HEK293 (cell line): ENCODE data around the gene RAD51.
A peak's percentile ranks its signal among the peaks of the same experiment; 100 is the strongest.

ENCODE experiments used
- KLF10 ChIP-seq: fragments of 450-650 bp; IDR thresholded peaks from 2 replicates; pipeline ENCODE4 v1.5.1; 2018; ENCODE audit warnings: missing biosample characterization, mild to moderate bottlenecking, missing genetic modification characterization
- KLF8 ChIP-seq: fragments of 450-650 bp; formaldehyde crosslinking; IDR thresholded peaks from 2 replicates; pipeline ENCODE4 v1.5.1; 2016; ENCODE audit warnings: missing biosample characterization, missing genetic modification characterization
- OSR2 ChIP-seq: fragments of 450-650 bp; formaldehyde crosslinking; IDR thresholded peaks from 2 replicates; pipeline ENCODE4 v1.5.1; 2016; ENCODE audit warnings: missing biosample characterization, missing genetic modification characterization
- PRDM1 ChIP-seq: fragments of 450-650 bp; formaldehyde crosslinking; IDR thresholded peaks from 2 replicates; pipeline ENCODE4; 2016; ENCODE audit warnings: missing biosample characterization, missing genetic modification characterization
- SALL2 ChIP-seq: fragments of 450-650 bp; formaldehyde crosslinking; IDR thresholded peaks from 2 replicates; pipeline ENCODE4 v1.5.0; 2017; ENCODE audit warnings: missing biosample characterization, mild to moderate bottlenecking, missing genetic modification characterization, borderline replicate concordance
- SP2 ChIP-seq: fragments of 450-650 bp; formaldehyde crosslinking; IDR thresholded peaks from 2 replicates; pipeline ENCODE4 v1.5.1; 2016; ENCODE audit warnings: missing biosample characterization, missing genetic modification characterization
- SP3 ChIP-seq: fragments of 450-650 bp; formaldehyde crosslinking; IDR thresholded peaks from 2 replicates; pipeline ENCODE4 v1.5.1; 2016; ENCODE audit warnings: missing biosample characterization, missing genetic modification characterization
- SP7 ChIP-seq: fragments of 450-650 bp; formaldehyde crosslinking; IDR thresholded peaks from 2 replicates; pipeline ENCODE4 v1.5.1; 2016; ENCODE audit warnings: missing biosample characterization, missing genetic modification characterization
- ZIC2 ChIP-seq: fragments of 450-650 bp; formaldehyde crosslinking; IDR thresholded peaks from 2 replicates; pipeline ENCODE4 v1.5.1; 2016; ENCODE audit warnings: missing biosample characterization, missing genetic modification characterization
- ZNF174 ChIP-seq: fragments of 450-650 bp; formaldehyde crosslinking; IDR thresholded peaks from 2 replicates; pipeline ENCODE4 v1.5.0; 2017; ENCODE audit warnings: missing biosample characterization, mild to moderate bottlenecking, missing genetic modification characterization
- ZNF24 ChIP-seq: fragments of 450-650 bp; formaldehyde crosslinking; IDR thresholded peaks from 2 replicates; pipeline ENCODE4 v1.5.1; 2016; ENCODE audit warnings: missing biosample characterization, missing genetic modification characterization
- ZNF324 ChIP-seq: fragments of 450-650 bp; formaldehyde crosslinking; IDR thresholded peaks from 2 replicates; pipeline ENCODE4 v1.5.1; 2016; ENCODE audit warnings: missing biosample characterization, missing genetic modification characterization
- ZNF335 ChIP-seq: fragments of 450-650 bp; formaldehyde crosslinking; conservative IDR thresholded peaks from 2 replicates; pipeline ENCODE4 v1.5.1; 2016; ENCODE audit warnings: missing biosample characterization, missing genetic modification characterization
- ZNF510 ChIP-seq: fragments of 450-650 bp; formaldehyde crosslinking; IDR thresholded peaks from 2 replicates; pipeline ENCODE4 v1.5.1; 2018; ENCODE audit warnings: mild to moderate bottlenecking, missing genetic modification characterization, missing biosample characterization; ENCODE audit not compliant: insufficient replicate concordance
- ZNF548 ChIP-seq: fragments of 450-650 bp; formaldehyde crosslinking; IDR thresholded peaks from 2 replicates; pipeline ENCODE4 v1.5.1; 2016; ENCODE audit warnings: missing biosample characterization, missing genetic modification characterization
- ZNF600 ChIP-seq: fragments of 450-650 bp; formaldehyde crosslinking; IDR thresholded peaks from 2 replicates; pipeline ENCODE4 v1.5.1; 2016; ENCODE audit warnings: missing biosample characterization, missing genetic modification characterization
- ZNF610 ChIP-seq: fragments of 450-650 bp; formaldehyde crosslinking; IDR thresholded peaks from 2 replicates; pipeline ENCODE4 v1.5.1; 2016; ENCODE audit warnings: missing biosample characterization, missing genetic modification characterization, borderline replicate concordance
- ZNF76 ChIP-seq: fragments of 450-650 bp; formaldehyde crosslinking; IDR thresholded peaks from 2 replicates; pipeline ENCODE4; 2016; ENCODE audit warnings: low read depth, missing biosample characterization, missing genetic modification characterization, borderline replicate concordance
- TF ChIP-seq, protein P1 (sequence below): fragments of 450-650 bp; formaldehyde crosslinking; IDR thresholded peaks from 2 replicates; pipeline ENCODE4 v1.5.1; 2016; ENCODE audit warnings: missing biosample characterization, missing genetic modification characterization, borderline replicate concordance
- TF ChIP-seq, protein P2 (sequence below): fragments of 450-650 bp; formaldehyde crosslinking; IDR thresholded peaks from 2 replicates; pipeline ENCODE4 v1.5.1; 2016; ENCODE audit warnings: missing biosample characterization, missing genetic modification characterization
- TF ChIP-seq, protein P3 (sequence below): fragments of 450-650 bp; formaldehyde crosslinking; IDR thresholded peaks from 2 replicates; pipeline ENCODE4 v1.5.1; 2016; ENCODE audit warnings: missing biosample characterization, missing genetic modification characterization
- TF ChIP-seq, protein P4 (sequence below): fragments of 450-650 bp; formaldehyde crosslinking; IDR thresholded peaks from 2 replicates; pipeline ENCODE4; 2016; ENCODE audit warnings: missing biosample characterization, missing genetic modification characterization
- TF ChIP-seq, protein P5 (sequence below): fragments of 450-650 bp; formaldehyde crosslinking; IDR thresholded peaks from 2 replicates; pipeline ENCODE4 v1.5.1; 2016; ENCODE audit warnings: missing biosample characterization, missing genetic modification characterization
- TF ChIP-seq, protein P6 (sequence below): fragments of 450-650 bp; formaldehyde crosslinking; IDR thresholded peaks from 2 replicates; pipeline ENCODE4 v1.5.1; 2016; ENCODE audit warnings: missing biosample characterization, missing genetic modification characterization
- TF ChIP-seq, protein P7 (sequence below): fragments of 450-650 bp; formaldehyde crosslinking; IDR thresholded peaks from 2 replicates; pipeline ENCODE4 v1.5.1; 2016; ENCODE audit warnings: missing biosample characterization, missing genetic modification characterization, low read depth

Gene RAD51

DNA sequence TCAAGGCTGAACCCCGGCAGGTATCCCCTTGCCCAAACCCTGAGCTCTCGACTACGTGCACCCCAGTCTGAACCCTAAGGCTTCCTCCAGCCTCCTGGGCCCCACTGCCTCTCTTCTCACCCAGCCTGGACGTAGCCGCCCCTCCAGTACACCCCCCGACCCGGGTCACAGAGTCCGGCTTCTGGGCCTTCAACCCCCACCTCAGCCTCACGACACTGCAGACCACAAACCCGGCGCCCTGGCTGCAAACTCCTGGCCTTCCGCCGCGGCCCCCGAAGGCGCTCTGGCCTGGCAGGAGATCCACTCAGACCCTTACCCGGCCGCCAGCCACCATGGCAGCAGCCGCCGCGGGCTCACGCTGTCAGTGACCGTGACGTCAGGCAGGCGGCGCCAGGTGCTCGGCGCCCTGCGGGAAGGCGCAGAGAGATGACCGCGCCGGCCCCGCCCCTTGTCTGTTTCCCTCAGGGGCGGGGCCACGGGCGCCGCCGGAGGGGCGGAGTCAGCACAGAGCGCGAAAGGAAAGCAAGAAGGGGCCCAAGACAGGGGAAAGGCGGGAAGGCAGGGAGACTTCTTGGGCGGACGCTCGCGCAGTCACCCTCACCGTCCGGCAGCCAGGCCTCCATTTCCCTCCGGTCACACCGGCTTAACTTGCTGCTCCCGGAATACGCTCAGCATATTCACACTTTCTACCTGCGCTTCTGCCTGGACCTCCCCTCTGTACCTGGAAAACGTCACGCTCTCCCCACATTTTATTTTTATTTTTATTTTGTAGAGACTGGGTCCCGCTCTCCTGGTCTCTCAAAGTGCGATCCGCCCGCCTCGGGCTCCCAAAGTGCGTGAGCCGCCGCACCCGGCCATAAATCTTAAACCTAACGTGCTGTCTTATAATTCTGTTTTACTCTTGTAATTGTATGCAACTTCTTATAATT lies 60.2 kb downstream of the RAD51 start, which contains the start of gene RMDN3 (continued):
- TF ChIP-seq, protein P1, sequence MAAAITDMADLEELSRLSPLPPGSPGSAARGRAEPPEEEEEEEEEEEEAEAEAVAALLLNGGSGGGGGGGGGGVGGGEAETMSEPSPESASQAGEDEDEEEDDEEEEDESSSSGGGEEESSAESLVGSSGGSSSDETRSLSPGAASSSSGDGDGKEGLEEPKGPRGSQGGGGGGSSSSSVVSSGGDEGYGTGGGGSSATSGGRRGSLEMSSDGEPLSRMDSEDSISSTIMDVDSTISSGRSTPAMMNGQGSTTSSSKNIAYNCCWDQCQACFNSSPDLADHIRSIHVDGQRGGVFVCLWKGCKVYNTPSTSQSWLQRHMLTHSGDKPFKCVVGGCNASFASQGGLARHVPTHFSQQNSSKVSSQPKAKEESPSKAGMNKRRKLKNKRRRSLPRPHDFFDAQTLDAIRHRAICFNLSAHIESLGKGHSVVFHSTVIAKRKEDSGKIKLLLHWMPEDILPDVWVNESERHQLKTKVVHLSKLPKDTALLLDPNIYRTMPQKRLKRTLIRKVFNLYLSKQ (tag by site-specific recombination), result 0 out of 2 replicates have a peak, but pooled peaks have one; percentile 33
- TF ChIP-seq ZNF610 (tag by site-specific recombination) (peak; percentile 76; the same call in 1 of the 2 replicates), ZNF548 (tag by site-specific recombination) (no peak), ZNF600 (no peak), SP7 (peak; percentile 76), ZNF174 (tag by site-specific recombination) (no peak), KLF8 (tag by site-specific recombination) (peak; percentile 88), ZIC2 (peak; percentile 78), ZNF324 (tag by site-specific recombination) (peak; percentile 84), ZNF335 (tag by site-specific recombination) (peak; percentile 72), SALL2 (tag by site-specific recombination) (no peak), ZNF510 (tag by site-specific recombination) (no peak), ZNF76 (peak; percentile 71), SP2 (tag by site-specific recombination) (peak; percentile 92), PRDM1 (tag by site-specific recombination) (peak; percentile 94), OSR2 (tag by site-specific recombination) (0 out of 2 replicates have a peak, but pooled peaks have one; percentile 33), KLF10 (tag by site-specific recombination) (peak; percentile 81), SP3 (tag by site-specific recombination) (peak; percentile 96), ZNF24 (tag by site-specific recombination) (peak; percentile 86)
- TF ChIP-seq, protein P2, sequence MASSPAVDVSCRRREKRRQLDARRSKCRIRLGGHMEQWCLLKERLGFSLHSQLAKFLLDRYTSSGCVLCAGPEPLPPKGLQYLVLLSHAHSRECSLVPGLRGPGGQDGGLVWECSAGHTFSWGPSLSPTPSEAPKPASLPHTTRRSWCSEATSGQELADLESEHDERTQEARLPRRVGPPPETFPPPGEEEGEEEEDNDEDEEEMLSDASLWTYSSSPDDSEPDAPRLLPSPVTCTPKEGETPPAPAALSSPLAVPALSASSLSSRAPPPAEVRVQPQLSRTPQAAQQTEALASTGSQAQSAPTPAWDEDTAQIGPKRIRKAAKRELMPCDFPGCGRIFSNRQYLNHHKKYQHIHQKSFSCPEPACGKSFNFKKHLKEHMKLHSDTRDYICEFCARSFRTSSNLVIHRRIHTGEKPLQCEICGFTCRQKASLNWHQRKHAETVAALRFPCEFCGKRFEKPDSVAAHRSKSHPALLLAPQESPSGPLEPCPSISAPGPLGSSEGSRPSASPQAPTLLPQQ (tag by site-specific recombination), result peak; percentile 61
- TF ChIP-seq, protein P3, sequence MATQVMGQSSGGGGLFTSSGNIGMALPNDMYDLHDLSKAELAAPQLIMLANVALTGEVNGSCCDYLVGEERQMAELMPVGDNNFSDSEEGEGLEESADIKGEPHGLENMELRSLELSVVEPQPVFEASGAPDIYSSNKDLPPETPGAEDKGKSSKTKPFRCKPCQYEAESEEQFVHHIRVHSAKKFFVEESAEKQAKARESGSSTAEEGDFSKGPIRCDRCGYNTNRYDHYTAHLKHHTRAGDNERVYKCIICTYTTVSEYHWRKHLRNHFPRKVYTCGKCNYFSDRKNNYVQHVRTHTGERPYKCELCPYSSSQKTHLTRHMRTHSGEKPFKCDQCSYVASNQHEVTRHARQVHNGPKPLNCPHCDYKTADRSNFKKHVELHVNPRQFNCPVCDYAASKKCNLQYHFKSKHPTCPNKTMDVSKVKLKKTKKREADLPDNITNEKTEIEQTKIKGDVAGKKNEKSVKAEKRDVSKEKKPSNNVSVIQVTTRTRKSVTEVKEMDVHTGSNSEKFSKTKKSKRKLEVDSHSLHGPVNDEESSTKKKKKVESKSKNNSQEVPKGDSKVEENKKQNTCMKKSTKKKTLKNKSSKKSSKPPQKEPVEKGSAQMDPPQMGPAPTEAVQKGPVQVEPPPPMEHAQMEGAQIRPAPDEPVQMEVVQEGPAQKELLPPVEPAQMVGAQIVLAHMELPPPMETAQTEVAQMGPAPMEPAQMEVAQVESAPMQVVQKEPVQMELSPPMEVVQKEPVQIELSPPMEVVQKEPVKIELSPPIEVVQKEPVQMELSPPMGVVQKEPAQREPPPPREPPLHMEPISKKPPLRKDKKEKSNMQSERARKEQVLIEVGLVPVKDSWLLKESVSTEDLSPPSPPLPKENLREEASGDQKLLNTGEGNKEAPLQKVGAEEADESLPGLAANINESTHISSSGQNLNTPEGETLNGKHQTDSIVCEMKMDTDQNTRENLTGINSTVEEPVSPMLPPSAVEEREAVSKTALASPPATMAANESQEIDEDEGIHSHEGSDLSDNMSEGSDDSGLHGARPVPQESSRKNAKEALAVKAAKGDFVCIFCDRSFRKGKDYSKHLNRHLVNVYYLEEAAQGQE (tag by site-specific recombination), result 0 out of 2 replicates have a peak, but pooled peaks have one; percentile 9
- TF ChIP-seq, protein P4, sequence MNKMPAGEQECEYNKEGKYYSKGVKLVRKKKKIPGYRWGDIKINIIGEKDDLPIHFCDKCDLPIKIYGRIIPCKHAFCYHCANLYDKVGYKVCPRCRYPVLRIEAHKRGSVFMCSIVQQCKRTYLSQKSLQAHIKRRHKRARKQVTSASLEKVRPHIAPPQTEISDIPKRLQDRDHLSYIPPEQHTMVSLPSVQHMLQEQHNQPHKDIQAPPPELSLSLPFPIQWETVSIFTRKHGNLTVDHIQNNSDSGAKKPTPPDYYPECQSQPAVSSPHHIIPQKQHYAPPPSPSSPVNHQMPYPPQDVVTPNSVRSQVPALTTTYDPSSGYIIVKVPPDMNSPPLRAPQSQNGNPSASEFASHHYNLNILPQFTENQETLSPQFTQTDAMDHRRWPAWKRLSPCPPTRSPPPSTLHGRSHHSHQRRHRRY, result no peak
- TF ChIP-seq, protein P5, sequence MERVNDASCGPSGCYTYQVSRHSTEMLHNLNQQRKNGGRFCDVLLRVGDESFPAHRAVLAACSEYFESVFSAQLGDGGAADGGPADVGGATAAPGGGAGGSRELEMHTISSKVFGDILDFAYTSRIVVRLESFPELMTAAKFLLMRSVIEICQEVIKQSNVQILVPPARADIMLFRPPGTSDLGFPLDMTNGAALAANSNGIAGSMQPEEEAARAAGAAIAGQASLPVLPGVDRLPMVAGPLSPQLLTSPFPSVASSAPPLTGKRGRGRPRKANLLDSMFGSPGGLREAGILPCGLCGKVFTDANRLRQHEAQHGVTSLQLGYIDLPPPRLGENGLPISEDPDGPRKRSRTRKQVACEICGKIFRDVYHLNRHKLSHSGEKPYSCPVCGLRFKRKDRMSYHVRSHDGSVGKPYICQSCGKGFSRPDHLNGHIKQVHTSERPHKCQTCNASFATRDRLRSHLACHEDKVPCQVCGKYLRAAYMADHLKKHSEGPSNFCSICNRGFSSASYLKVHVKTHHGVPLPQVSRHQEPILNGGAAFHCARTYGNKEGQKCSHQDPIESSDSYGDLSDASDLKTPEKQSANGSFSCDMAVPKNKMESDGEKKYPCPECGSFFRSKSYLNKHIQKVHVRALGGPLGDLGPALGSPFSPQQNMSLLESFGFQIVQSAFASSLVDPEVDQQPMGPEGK (tag by site-specific recombination), result peak; percentile 82; the same call in 1 of the 2 replicates
- TF ChIP-seq, protein P6, sequence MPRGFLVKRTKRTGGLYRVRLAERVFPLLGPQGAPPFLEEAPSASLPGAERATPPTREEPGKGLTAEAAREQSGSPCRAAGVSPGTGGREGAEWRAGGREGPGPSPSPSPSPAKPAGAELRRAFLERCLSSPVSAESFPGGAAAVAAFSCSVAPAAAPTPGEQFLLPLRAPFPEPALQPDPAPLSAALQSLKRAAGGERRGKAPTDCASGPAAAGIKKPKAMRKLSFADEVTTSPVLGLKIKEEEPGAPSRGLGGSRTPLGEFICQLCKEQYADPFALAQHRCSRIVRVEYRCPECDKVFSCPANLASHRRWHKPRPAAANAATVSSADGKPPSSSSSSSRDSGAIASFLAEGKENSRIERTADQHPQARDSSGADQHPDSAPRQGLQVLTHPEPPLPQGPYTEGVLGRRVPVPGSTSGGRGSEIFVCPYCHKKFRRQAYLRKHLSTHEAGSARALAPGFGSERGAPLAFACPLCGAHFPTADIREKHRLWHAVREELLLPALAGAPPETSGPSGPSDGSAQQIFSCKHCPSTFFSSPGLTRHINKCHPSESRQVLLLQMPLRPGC (tag by site-specific recombination), result peak; percentile 38; the same call in 1 of the 2 replicates
- TF ChIP-seq, protein P7, sequence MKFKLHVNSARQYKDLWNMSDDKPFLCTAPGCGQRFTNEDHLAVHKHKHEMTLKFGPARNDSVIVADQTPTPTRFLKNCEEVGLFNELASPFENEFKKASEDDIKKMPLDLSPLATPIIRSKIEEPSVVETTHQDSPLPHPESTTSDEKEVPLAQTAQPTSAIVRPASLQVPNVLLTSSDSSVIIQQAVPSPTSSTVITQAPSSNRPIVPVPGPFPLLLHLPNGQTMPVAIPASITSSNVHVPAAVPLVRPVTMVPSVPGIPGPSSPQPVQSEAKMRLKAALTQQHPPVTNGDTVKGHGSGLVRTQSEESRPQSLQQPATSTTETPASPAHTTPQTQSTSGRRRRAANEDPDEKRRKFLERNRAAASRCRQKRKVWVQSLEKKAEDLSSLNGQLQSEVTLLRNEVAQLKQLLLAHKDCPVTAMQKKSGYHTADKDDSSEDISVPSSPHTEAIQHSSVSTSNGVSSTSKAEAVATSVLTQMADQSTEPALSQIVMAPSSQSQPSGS (tag by site-specific recombination), result peak; percentile 91
